ENCODE measurements around the gene PELI2. TPM values are rescaled to one million over a fixed set of nuclear protein-coding genes. Genes with fewer than 3 reads are reported as not detected.

PELI2 gene
- total and polyA plus RNA-seq, 2 of the 4 experiments (the other 2 are of a cell fraction): 6.0 to 36.7 TPM

DNA sequence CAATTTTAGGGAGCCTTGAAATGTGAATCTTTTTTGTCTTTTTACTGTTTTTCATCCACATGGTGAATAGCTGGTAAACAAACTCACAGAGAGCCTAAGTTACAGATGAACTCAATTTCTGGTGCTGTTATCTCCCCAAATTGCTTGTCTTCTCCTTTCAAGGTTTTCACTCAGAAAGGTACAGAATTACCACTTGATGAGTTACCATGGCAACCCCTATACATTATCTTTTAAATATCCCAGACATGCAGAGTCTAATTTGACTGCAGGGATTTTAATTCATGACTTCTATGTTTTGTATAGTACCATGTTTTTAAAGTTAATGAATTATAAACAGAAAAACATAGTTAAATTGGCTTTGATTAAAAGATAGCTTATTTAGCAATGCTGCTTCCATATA is 203.7 kb downstream of the PELI2 start:
- Histone ChIP-seq H2AK5ac (ENCODE audit: low read depth, low read length) (no peak overlapping the region), H2BK120ac (ENCODE audit: low read depth, low read length) (peak overlapping the region; percentile 18; the same call in 1 of the 2 replicates), H3K27me3 (ENCODE audit: control insufficient read depth, insufficient read depth, low read length) (no peaks in the 10 kb centered on the region), H3K4me2 (ENCODE audit: low read depth, low read length) (no peak overlapping the region), H4K91ac (ENCODE audit: insufficient read depth, low read depth, low read length) (no peak overlapping the region), H3K18ac (ENCODE audit: low read depth, low read length) (no peak overlapping the region; the same call in 1 of the 2 replicates), H3K4me3 (ENCODE audit: insufficient read depth, low read depth, low read length) (no peak overlapping the region), H2AK9ac (replicated peaks; ENCODE audit: low read depth, low read length, poor library complexity) (no peak overlapping the region), H3K14ac (replicated peaks; ENCODE audit: low read depth, low read length) (no peak overlapping the region), H4K5ac (ENCODE audit: low read depth, low read length) (no peak overlapping the region), H3K36me3 (ENCODE audit: control insufficient read depth, insufficient read depth, low read length) (no peaks in the 10 kb centered on the region), H3K9ac (ENCODE audit: low read depth, low read length) (no peak overlapping the region), H3K4me1 (ENCODE audit: control insufficient read depth, insufficient read depth, low read length) (peaks cover 22% of the 10 kb centered on the region), H3K56ac (ENCODE audit: extremely low read depth, insufficient read depth, low read length) (no peak overlapping the region), H2BK15ac (ENCODE audit: low read depth, low read length) (no peak overlapping the region; the same call in 2 of the 3 replicates), H4K20me1 (ENCODE audit: insufficient read depth, low read length) (no peaks in the 10 kb centered on the region), H3K9me1 (ENCODE audit: insufficient read depth, low read length) (peaks cover 12% of the 10 kb centered on the region), H4K8ac (ENCODE audit: low read depth in 2 of 2, low read length in 2 of 2) (no peak overlapping the region), H3K27ac (ENCODE audit: insufficient read depth, low read length) (no peak overlapping the region), H3K4ac (ENCODE audit: low read depth, low read length) (no peak overlapping the region), H3K9me3 (ENCODE audit: control insufficient read depth, insufficient read depth, low read length) (no peaks in the 10 kb centered on the region), H3K79me1 (ENCODE audit: low read depth in 1 of 2, low read length in 2 of 2) (no peaks in the 10 kb centered on the region), H2AFZ (replicated peaks; ENCODE audit: low read length, poor library complexity) (no peak overlapping the region), H3K23ac (ENCODE audit: low read depth, low read length) (no peak overlapping the region), H2BK5ac (ENCODE audit: low read depth, low read length, poor library complexity, severe bottlenecking) (no peak overlapping the region), H2BK20ac (ENCODE audit: low read depth, low read length) (peak overlapping the region; percentile 23; the same call in 1 of the 2 replicates)
- TF ChIP-seq, protein P1, sequence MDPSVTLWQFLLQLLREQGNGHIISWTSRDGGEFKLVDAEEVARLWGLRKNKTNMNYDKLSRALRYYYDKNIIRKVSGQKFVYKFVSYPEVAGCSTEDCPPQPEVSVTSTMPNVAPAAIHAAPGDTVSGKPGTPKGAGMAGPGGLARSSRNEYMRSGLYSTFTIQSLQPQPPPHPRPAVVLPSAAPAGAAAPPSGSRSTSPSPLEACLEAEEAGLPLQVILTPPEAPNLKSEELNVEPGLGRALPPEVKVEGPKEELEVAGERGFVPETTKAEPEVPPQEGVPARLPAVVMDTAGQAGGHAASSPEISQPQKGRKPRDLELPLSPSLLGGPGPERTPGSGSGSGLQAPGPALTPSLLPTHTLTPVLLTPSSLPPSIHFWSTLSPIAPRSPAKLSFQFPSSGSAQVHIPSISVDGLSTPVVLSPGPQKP (IDR thresholded peaks at IDR 0.05; ENCODE audit: borderline replicate concordance, low read depth, low read length): no peak
- no peak for TF ChIP-seq RFX5 (IDR thresholded peaks at IDR 0.05; ENCODE audit: low read depth, low read length)
- no peak for TF ChIP-seq FOS (IDR thresholded peaks at IDR 0.05; ENCODE audit: low read depth, low read length)
- TF ChIP-seq MAZ (IDR thresholded peaks at IDR 0.05; ENCODE audit: borderline replicate concordance, low read depth, low read length): no peak
- TF ChIP-seq MXI1 (IDR thresholded peaks at IDR 0.05; ENCODE audit: borderline replicate concordance, low read depth, low read length): no peak
- TF ChIP-seq SMC3 (IDR thresholded peaks at IDR 0.05; ENCODE audit: low read depth, low read length): no peak
- TF ChIP-seq, protein P2, sequence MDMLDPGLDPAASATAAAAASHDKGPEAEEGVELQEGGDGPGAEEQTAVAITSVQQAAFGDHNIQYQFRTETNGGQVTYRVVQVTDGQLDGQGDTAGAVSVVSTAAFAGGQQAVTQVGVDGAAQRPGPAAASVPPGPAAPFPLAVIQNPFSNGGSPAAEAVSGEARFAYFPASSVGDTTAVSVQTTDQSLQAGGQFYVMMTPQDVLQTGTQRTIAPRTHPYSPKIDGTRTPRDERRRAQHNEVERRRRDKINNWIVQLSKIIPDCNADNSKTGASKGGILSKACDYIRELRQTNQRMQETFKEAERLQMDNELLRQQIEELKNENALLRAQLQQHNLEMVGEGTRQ (IDR thresholded peaks at IDR 0.05; ENCODE audit: low read depth, low read length): no peak
- no peak for TF ChIP-seq CEBPB (IDR thresholded peaks at IDR 0.05; ENCODE audit: low read depth, low read length)
- TF ChIP-seq BHLHE40 (IDR thresholded peaks at IDR 0.05; ENCODE audit: low read depth, low read length): no peak
- TF ChIP-seq NFE2L2 (IDR thresholded peaks at IDR 0.05; ENCODE audit: low read depth, low read length): no peak
- no peak for TF ChIP-seq MAFK (IDR thresholded peaks at IDR 0.05; ENCODE audit: low read depth, low read length)
- TF ChIP-seq RCOR1 (IDR thresholded peaks at IDR 0.05; ENCODE audit: insufficient replicate concordance, low read length): no peak
- TF ChIP-seq, protein P3, sequence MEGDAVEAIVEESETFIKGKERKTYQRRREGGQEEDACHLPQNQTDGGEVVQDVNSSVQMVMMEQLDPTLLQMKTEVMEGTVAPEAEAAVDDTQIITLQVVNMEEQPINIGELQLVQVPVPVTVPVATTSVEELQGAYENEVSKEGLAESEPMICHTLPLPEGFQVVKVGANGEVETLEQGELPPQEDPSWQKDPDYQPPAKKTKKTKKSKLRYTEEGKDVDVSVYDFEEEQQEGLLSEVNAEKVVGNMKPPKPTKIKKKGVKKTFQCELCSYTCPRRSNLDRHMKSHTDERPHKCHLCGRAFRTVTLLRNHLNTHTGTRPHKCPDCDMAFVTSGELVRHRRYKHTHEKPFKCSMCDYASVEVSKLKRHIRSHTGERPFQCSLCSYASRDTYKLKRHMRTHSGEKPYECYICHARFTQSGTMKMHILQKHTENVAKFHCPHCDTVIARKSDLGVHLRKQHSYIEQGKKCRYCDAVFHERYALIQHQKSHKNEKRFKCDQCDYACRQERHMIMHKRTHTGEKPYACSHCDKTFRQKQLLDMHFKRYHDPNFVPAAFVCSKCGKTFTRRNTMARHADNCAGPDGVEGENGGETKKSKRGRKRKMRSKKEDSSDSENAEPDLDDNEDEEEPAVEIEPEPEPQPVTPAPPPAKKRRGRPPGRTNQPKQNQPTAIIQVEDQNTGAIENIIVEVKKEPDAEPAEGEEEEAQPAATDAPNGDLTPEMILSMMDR (conservative IDR thresholded peaks at IDR 0.05; ENCODE audit: low read depth, low read length): no peak
- TF ChIP-seq CHD1 (IDR thresholded peaks at IDR 0.05; ENCODE audit: low read depth, low read length): no peak
- no peak for TF ChIP-seq RAD21 (IDR thresholded peaks at IDR 0.05; ENCODE audit: low read length)
- no peak for TF ChIP-seq POLR2A (IDR thresholded peaks at IDR 0.05; ENCODE audit: low read depth, low read length)
- ChIA-PET CTCF (interaction anchor here (0.7 kb wide), 1 partner anchor 426 kb away, joined by 3 read pairs; no protein-coding TSS in a partner anchor), POLR2A (ENCODE audit: unreplicated experiment) (no interaction called here)
- no TSS peak for BruUV-seq (replicated peaks)
- ATAC-seq (ENCODE audit: low read depth) (no peak), DNase-seq (no peak)
- in situ Hi-C loops (cut with MboI; ENCODE audit: low sequenced_read_pairs) (no loop called here), intact Hi-C loops (cut with micrococcal nuclease) (no loop called here), dilution Hi-C loops (cut with HindIII; ENCODE audit: low sequenced_read_pairs, unreplicated experiment) (no loop called here)
